K562 (cell line): Measurements from ENCODE around the gene DCAF4L1. TPM values are rescaled to one million over a fixed set of nuclear protein-coding genes. Genes with fewer than 3 reads are reported as not detected.

Source experiments
- ATAC-seq: fragments of 200-7000 bp; cut with Tn5 transposase; 3 replicates; pipeline ENCODE4 v1.9.1; 2020; ENCODE audit warnings: moderate library complexity
- BruUV-seq: library from RNA; stranded (reverse); fragments of 400-500 nt; replicated peaks from 2 replicates; lab custom pipeline; 2021; lab: Mats Ljungman, UMichigan
- CTCF ChIA-PET: fragments of 300-600 bp; formaldehyde crosslinking; extraction: SDS; loops from one replicate; lab custom pipeline; 2021; ENCODE audit warnings: low intra/inter-chr PET ratio; lab: Yijun Ruan, JAX
- POLR2A ChIA-PET: fragments of 300-600, 350-650 bp; sonication (Branson Sonifier 250); formaldehyde crosslinking; extraction: SDS; loops from one replicate; lab custom pipeline; 2021; ENCODE audit warnings: antibody characterized with exemption, inconsistent platforms; lab: Yijun Ruan, JAX
- DNase-seq, 4 experiments: peaks; one replicate each; pipeline versions ENCODE4 v3.0.0 to v3.0.0-alpha.2; 2011 to 2018; ENCODE audit warnings: low spot score in 3 of 4, mixed read lengths in 3 of 4; ENCODE audit errors: extremely low read depth in 1 of 4
- FAIRE-seq: peaks from 2 replicates; lab custom pipeline; 2011; peaks lifted over from hg19 to GRCh38; lab: Jason Lieb, UNC
- H2AFZ ChIP-seq: 2 replicates; pipeline ENCODE4 v1.6.0; 2011; ENCODE audit warnings: low read depth, low read length, control low read depth, inconsistent platforms
- H3K27ac ChIP-seq: fragments of 200-600 bp; 3 replicates; pipeline ENCODE4 v1.8.0; 2011; ENCODE audit warnings: low read depth, mild to moderate bottlenecking, control low read depth, inconsistent platforms, low read length, moderate library complexity, mixed read lengths; ENCODE audit errors: extremely low read depth
- H3K27me3 ChIP-seq, 2 experiments: fragments of 300-600 bp in 1 of 2; 2 replicates in 1 of 2; 3 replicates in 1 of 2; pipeline versions ENCODE4 v1.6.0 to v1.8.0; 2011; ENCODE audit warnings: inconsistent platforms in 2 of 2, low read length in 2 of 2, mild to moderate bottlenecking in 1 of 2, mixed read lengths in 1 of 2, moderate library complexity in 1 of 2; ENCODE audit not compliant: control insufficient read depth in 2 of 2, insufficient read depth in 2 of 2
- H3K36me3 ChIP-seq: fragments of 300-600 bp; 3 replicates; pipeline ENCODE4 v1.8.0; 2011; ENCODE audit warnings: mild to moderate bottlenecking, low read length, inconsistent platforms; ENCODE audit not compliant: control insufficient read depth, insufficient read depth
- H3K4me1 ChIP-seq, 2 experiments: fragments of 200-600 bp in 1 of 2; replicated peaks in 1 of 2; 2 replicates in 1 of 2; 3 replicates in 1 of 2; pipeline versions ENCODE4 v1.5.1 to v1.8.0; 2011; ENCODE audit warnings: inconsistent platforms in 2 of 2, low read length in 2 of 2, mild to moderate bottlenecking in 1 of 2, mixed read lengths in 1 of 2, moderate library complexity in 1 of 2; ENCODE audit not compliant: control insufficient read depth in 2 of 2, insufficient read depth in 2 of 2
- H3K4me2 ChIP-seq: 2 replicates; pipeline ENCODE4 v1.6.1; 2011; ENCODE audit warnings: low read length, control low read depth, inconsistent platforms, mixed read lengths; ENCODE audit not compliant: insufficient read depth
- H3K4me3 ChIP-seq: fragments of 200-600 bp; sonication (generic), shearing (Covaris generic); 2 replicates; pipeline ENCODE4 v1.5.1; 2016; ENCODE audit warnings: control low read depth, inconsistent platforms
- H3K79me2 ChIP-seq: fragments of 200-600 bp; 3 replicates; pipeline ENCODE4 v1.8.0; 2011; ENCODE audit warnings: low read length, inconsistent platforms; ENCODE audit not compliant: control insufficient read depth, insufficient read depth
- H3K9ac ChIP-seq, 2 experiments: 2 replicates each; pipeline versions ENCODE4 v1.6.0 to v1.6.1; 2011; ENCODE audit warnings: low read depth in 2 of 2, low read length in 2 of 2, control low read depth in 1 of 2, inconsistent platforms in 1 of 2, mild to moderate bottlenecking in 1 of 2, mixed read lengths in 1 of 2; ENCODE audit not compliant: insufficient read depth in 1 of 2
- H3K9me1 ChIP-seq: one replicate; pipeline ENCODE4 v1.6.0; 2011; ENCODE audit warnings: inconsistent platforms, mild to moderate bottlenecking, low read length, moderate library complexity; ENCODE audit not compliant: control insufficient read depth, insufficient read depth
- H3K9me3 ChIP-seq: replicated peaks from 2 replicates; pipeline ENCODE4 v1.5.1; 2011; ENCODE audit warnings: low read depth, low read length, inconsistent platforms; ENCODE audit not compliant: control insufficient read depth, insufficient read depth
- H4K20me1 ChIP-seq: replicated peaks from 2 replicates; pipeline ENCODE4 v1.6.1; 2011; ENCODE audit warnings: low read length, inconsistent platforms, mixed read lengths; ENCODE audit not compliant: control insufficient read depth, insufficient read depth
- ASH1L ChIP-seq: fragments of 450-650 bp; IDR thresholded peaks from 2 replicates; pipeline ENCODE4 v1.6.1; 2018; ENCODE audit warnings: borderline replicate concordance, mild to moderate bottlenecking, low read depth; ENCODE audit not compliant: partially characterized antibody
- CBFA2T2 ChIP-seq: fragments of 450-650 bp; conservative IDR thresholded peaks from 2 replicates; pipeline ENCODE4 v1.6.1; 2017; ENCODE audit warnings: mild to moderate bottlenecking
- CEBPB ChIP-seq: fragments of 450-650 bp; IDR thresholded peaks from 2 replicates; pipeline ENCODE4 v1.6.1; 2016; ENCODE audit warnings: missing genetic modification characterization, missing compliant biosample characterization
- CEBPG ChIP-seq, 3 experiments: fragments of 200-800 bp in 1 of 3; sonication (Bioruptor generic) in 1 of 3; sonication (generic) in 1 of 3; formaldehyde crosslinking in 1 of 3; IDR thresholded peaks in 2 of 3; conservative IDR thresholded peaks in 1 of 3; 2 replicates each; pipeline versions ENCODE4 v1.6.1 to v1.8.0; 2016 to 2022; ENCODE audit warnings: missing compliant biosample characterization in 2 of 3, missing genetic modification characterization in 2 of 3, mild to moderate bottlenecking in 1 of 3, missing genetic modification reagents in 1 of 3
- ESRRA ChIP-seq: fragments of 450-650 bp; IDR thresholded peaks from 2 replicates; pipeline ENCODE4 v1.6.1; 2014; ENCODE audit warnings: low read depth, mild to moderate bottlenecking, moderate library complexity, borderline replicate concordance
- NFE2 ChIP-seq: IDR thresholded peaks from 2 replicates; pipeline ENCODE4 v1.6.1; 2014; ENCODE audit warnings: antibody characterized with exemption, low read depth
- SMARCA4 ChIP-seq: fragments of 450-650 bp; IDR thresholded peaks from 2 replicates; pipeline ENCODE4 v1.6.1; 2016
- TEAD4 ChIP-seq, 2 experiments: sonication (generic) in 1 of 2; formaldehyde crosslinking in 1 of 2; IDR thresholded peaks; 2 replicates each; pipeline versions ENCODE4 v1.6.1 to v1.8.0; 2012 to 2022; ENCODE audit warnings: borderline replicate concordance in 1 of 2, inconsistent platforms in 1 of 2, low read length in 1 of 2, mild to moderate bottlenecking in 1 of 2, missing genetic modification reagents in 1 of 2
- ZNF239 ChIP-seq: fragments of 250-450 bp; sonication (Bioruptor Pico); IDR thresholded peaks from 2 replicates; pipeline ENCODE4 v1.4.0; 2020; ENCODE audit warnings: mild to moderate bottlenecking
- ZNF384 ChIP-seq: IDR thresholded peaks from 2 replicates; pipeline ENCODE4 v1.6.1; 2012; ENCODE audit warnings: low read depth, low read length, improper control_type of control experiment
- ZSCAN32 ChIP-seq: fragments of 450-650 bp; formaldehyde crosslinking; IDR thresholded peaks from 2 replicates; pipeline ENCODE4 v1.4.0; 2020; ENCODE audit warnings: mild to moderate bottlenecking, moderate library complexity
- WGBS: fragments of 100-300 bp; shearing (Covaris generic); methylation state at CpG from one replicate; pipeline ENCODE4 v1.1.6; 2016; ENCODE audit warnings: low coverage, mixed read lengths; ENCODE audit not compliant: insufficient coverage; ENCODE audit errors: missing lambda C conversion rate; 5-methylcytosine and 5-hydroxymethylcytosine counted together
- in situ Hi-C: fragments of 300-500 bp; cut with MboI; formaldehyde crosslinking; loops from 4 replicates; pipeline ENCODE4 v1.15.0; 2018; ENCODE audit warnings: inconsistent platforms, mixed read lengths
- intact Hi-C: fragments of 100-400 bp; cut with micrococcal nuclease; formaldehyde crosslinking; loops from 2 replicates; pipeline ENCODE4 v1.14.2; 2022
- polyA plus RNA-seq, 8 experiments: library from polyadenylated mRNA; depleted of rRNA in 4 of 8; stranded (reverse) in 5 of 8; unstranded in 3 of 8; fragments of >200 nt; fragmentation: Nextera tagmentation in 2 of 8; fragmentation: Illumina TruSeq in 1 of 8; extraction: Ambion mirVana in 2 of 8; extraction: Trizol in 1 of 8; gene quantifications; 2 replicates each; pipeline versions ENCODE4 v1.2.1 to v1.2.3, GENCODE V29; 2011 to 2014; ENCODE audit warnings: inconsistent platforms in 1 of 8, missing spikeins in 1 of 8
- total RNA-seq, 7 experiments: library from RNA; depleted of rRNA in 6 of 7; stranded (reverse); fragments of >200 nt in 6 of 7; fragmentation: Illumina TruSeq in 2 of 7; extraction: Trizol in 2 of 7; gene quantifications; 2 replicates each; pipeline versions ENCODE4 v1.2.1 to v1.2.3, GENCODE V29; 2011 to 2021; ENCODE audit warnings: low replicate concordance in 1 of 7
- TF ChIP-seq, protein P1 (sequence below), 2 experiments: fragments of 450-650 bp in 1 of 2; sonication (generic) in 1 of 2; formaldehyde crosslinking in 1 of 2; IDR thresholded peaks in 1 of 2; conservative IDR thresholded peaks in 1 of 2; 2 replicates each; pipeline versions ENCODE4 v1.6.1 to v1.8.1; 2016 to 2023; ENCODE audit warnings: mild to moderate bottlenecking in 2 of 2, moderate library complexity in 2 of 2, inconsistent platforms in 1 of 2, missing genetic modification reagents in 1 of 2
- TF ChIP-seq, protein P2 (sequence below), 2 experiments: fragments of 450-650 bp; IDR thresholded peaks; 2 replicates each; pipeline ENCODE4 v1.6.1; 2016
- TF ChIP-seq, protein P3 (sequence below): fragments of 150-350 bp; IDR thresholded peaks from 2 replicates; pipeline ENCODE4 v1.6.1; 2014; ENCODE audit warnings: low read depth, mild to moderate bottlenecking, low read length, borderline replicate concordance
- TF ChIP-seq, protein P4 (sequence below): sonication (generic); formaldehyde crosslinking; IDR thresholded peaks from 2 replicates; pipeline ENCODE4 v1.9.0; 2022; ENCODE audit warnings: mild to moderate bottlenecking, missing genetic modification reagents

Gene DCAF4L1
- total and polyA plus RNA-seq, 9 of the 15 experiments (the other 6 are each of a cell fraction or from before 2014, with no cell fraction given) = 0.17 to 0.64 (median 0.36) TPM

DNA sequence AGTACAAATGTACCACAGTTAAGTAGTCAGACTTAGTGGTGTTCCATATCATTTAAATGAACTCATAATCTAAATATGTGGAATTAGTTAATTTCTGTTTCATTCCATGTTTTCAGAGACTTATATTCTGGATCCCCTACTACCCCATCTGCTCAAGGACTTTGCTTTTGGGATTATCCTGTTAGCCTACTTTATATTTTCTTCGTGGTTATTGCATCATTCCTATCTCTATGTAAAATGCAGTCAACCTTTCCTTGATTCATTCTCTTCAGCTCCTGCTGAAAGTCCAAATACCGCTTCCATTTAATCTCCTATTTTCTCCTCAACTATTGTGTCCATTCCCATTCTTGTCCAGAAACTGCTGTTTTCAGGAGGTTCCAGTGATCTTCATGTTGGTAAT, 33.9 kb downstream of the DCAF4L1 start:
- 49% methylated on average over 2 of the region's 2 CpGs for WGBS
- ChIA-PET POLR2A (interaction anchor here (0.6 to 1.3 kb wide), 3 partner anchors 9 to 49 kb away, joined by 3 to 6 read pairs (median 3); no protein-coding TSS in a partner anchor), CTCF (no interaction called here)
- Histone ChIP-seq H4K20me1 (no peaks in the 10 kb centered on the region), H3K9me1 (no peaks in the 10 kb centered on the region), H3K4me1 (no peaks in the 10 kb centered on the region), H3K27me3 (no peaks in the 10 kb centered on the region), H3K36me3 (peaks cover 12% of the 10 kb centered on the region), H3K4me3 (no peak overlapping the region), H3K79me2 (peaks cover 24% of the 10 kb centered on the region), H3K9ac (no peak overlapping the region), H3K9me3 (no peaks in the 10 kb centered on the region), H3K4me2 (no peak overlapping the region), H3K27ac (no peak overlapping the region), H2AFZ (no peak overlapping the region)
- ATAC-seq (no peak), DNase-seq (no peak), FAIRE-seq (no peak)
- in situ Hi-C loops = no loop called here
- no TSS peak for BruUV-seq
- intact Hi-C loops = no loop called here
- TF ChIP-seq TEAD4 (IDR thresholded peaks at IDR 0.05; ENCODE audit: low read length) (no peak), TEAD4 (CRISPR knock-in tag; IDR thresholded peaks at IDR 0.05; ENCODE audit: borderline replicate concordance) (no peak), NFE2 (no peak), ZSCAN32 (CRISPR knock-in tag) (0 out of 2 replicates have a peak, but pooled peaks have one; percentile 39), SMARCA4 (no peak), CBFA2T2 (no peak), CEBPG (CRISPR knock-in tag; IDR thresholded peaks at IDR 0.05) (peak; percentile 49; the same call in 1 of the 2 replicates), CEBPG (tag; conservative IDR thresholded peaks at IDR 0.05 in 1 of 2, IDR thresholded peaks at IDR 0.05 in 1 of 2) (peak; percentile 68 to 80), CEBPB (tag) (peak; percentile 56; the same call in 1 of the 2 replicates), ZNF384 (no peak), ASH1L (no peak), ZNF239 (no peak), ESRRA (no peak)
- TF ChIP-seq, protein P1, sequence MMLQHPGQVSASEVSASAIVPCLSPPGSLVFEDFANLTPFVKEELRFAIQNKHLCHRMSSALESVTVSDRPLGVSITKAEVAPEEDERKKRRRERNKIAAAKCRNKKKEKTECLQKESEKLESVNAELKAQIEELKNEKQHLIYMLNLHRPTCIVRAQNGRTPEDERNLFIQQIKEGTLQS (IDR thresholded peaks at IDR 0.05) = peak; percentile 81
- TF ChIP-seq, protein P1 (CRISPR knock-in tag; conservative IDR thresholded peaks at IDR 0.05) = no peak
- TF ChIP-seq, protein P2, sequence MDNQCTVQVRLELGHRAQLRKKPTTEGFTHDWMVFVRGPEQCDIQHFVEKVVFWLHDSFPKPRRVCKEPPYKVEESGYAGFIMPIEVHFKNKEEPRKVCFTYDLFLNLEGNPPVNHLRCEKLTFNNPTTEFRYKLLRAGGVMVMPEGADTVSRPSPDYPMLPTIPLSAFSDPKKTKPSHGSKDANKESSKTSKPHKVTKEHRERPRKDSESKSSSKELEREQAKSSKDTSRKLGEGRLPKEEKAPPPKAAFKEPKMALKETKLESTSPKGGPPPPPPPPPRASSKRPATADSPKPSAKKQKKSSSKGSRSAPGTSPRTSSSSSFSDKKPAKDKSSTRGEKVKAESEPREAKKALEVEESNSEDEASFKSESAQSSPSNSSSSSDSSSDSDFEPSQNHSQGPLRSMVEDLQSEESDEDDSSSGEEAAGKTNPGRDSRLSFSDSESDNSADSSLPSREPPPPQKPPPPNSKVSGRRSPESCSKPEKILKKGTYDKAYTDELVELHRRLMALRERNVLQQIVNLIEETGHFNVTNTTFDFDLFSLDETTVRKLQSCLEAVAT (IDR thresholded peaks at IDR 0.05) = no peak
- TF ChIP-seq, protein P3, sequence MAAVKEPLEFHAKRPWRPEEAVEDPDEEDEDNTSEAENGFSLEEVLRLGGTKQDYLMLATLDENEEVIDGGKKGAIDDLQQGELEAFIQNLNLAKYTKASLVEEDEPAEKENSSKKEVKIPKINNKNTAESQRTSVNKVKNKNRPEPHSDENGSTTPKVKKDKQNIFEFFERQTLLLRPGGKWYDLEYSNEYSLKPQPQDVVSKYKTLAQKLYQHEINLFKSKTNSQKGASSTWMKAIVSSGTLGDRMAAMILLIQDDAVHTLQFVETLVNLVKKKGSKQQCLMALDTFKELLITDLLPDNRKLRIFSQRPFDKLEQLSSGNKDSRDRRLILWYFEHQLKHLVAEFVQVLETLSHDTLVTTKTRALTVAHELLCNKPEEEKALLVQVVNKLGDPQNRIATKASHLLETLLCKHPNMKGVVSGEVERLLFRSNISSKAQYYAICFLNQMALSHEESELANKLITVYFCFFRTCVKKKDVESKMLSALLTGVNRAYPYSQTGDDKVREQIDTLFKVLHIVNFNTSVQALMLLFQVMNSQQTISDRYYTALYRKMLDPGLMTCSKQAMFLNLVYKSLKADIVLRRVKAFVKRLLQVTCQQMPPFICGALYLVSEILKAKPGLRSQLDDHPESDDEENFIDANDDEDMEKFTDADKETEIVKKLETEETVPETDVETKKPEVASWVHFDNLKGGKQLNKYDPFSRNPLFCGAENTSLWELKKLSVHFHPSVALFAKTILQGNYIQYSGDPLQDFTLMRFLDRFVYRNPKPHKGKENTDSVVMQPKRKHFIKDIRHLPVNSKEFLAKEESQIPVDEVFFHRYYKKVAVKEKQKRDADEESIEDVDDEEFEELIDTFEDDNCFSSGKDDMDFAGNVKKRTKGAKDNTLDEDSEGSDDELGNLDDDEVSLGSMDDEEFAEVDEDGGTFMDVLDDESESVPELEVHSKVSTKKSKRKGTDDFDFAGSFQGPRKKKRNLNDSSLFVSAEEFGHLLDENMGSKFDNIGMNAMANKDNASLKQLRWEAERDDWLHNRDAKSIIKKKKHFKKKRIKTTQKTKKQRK = no peak
- TF ChIP-seq, protein P4, sequence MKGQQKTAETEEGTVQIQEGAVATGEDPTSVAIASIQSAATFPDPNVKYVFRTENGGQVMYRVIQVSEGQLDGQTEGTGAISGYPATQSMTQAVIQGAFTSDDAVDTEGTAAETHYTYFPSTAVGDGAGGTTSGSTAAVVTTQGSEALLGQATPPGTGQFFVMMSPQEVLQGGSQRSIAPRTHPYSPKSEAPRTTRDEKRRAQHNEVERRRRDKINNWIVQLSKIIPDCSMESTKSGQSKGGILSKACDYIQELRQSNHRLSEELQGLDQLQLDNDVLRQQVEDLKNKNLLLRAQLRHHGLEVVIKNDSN (CRISPR knock-in tag) = no peak
